Esophagus squamous epithelium (tissue), 4 donors: Measurements from ENCODE around the gene ADCY7.
A peak's percentile ranks its signal among the peaks of the same experiment; 100 is the strongest.

Source experiments
- POLR2A ChIP-seq, 4 donors: fragments of 450-650 bp; IDR thresholded peaks; one replicate each; pipeline ENCODE4 v1.6.1; 2017; ENCODE audit warnings: antibody characterized with exemption in 4 of 4, mild to moderate bottlenecking in 4 of 4, moderate library complexity in 3 of 4
- TF ChIP-seq, protein P1 (sequence below), 6 experiments: fragments of 450-650 bp in 4 of 6; fragments of 200-600 bp in 2 of 6; sonication (generic) in 2 of 6; IDR thresholded peaks; one replicate each; pipeline ENCODE4 v1.5.1; 2016 to 2019; ENCODE audit warnings: antibody characterized with exemption in 6 of 6, mild to moderate bottlenecking in 4 of 6, moderate library complexity in 4 of 6

DNA sequence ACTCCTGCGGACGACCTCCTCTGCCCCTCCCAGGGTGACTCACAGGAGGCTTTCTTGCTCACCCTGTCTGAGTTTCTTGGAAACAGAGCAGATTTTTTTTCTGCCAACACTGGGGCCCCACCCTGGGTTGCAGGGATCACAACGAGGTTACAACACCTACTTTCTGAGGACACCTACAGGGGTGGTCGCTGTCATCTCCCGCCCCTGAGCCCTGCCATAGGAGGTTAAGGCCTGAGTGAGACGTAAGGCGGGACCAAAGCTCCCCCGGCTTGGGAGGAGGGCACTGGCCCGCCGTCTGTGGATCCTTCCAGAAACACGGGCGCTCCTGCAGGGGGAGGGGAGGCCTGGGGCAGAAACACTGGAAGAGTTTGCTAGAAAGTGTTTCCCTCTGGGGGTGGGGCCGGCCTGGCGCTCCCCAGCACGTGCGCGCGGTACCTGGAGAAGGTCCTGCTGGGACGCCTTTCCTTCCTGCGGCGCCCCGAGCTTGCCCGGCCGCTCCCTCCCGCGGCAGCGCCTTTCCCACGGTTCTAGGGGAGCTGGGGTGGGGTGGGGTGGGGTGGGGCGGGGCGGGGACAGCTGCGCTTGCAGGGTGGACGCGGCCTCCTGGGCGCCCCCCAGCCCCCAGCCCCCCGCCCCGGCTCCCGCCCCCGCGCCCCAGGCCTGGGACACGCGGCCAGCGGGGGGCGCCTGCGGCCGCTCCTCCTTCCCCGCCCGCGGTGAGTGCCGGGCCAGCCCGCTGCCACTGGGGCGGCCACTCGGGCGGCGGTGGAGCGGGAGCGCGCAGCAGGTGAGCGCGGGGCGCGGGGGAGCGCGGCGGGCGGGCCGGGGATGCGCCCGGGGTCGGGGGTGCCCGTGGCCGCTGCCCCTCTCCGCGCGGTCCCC is 20.7 kb upstream of the ADCY7 start:
- no peak for TF ChIP-seq POLR2A (IDR thresholded peaks at IDR 0.05)
- TF ChIP-seq, protein P1, sequence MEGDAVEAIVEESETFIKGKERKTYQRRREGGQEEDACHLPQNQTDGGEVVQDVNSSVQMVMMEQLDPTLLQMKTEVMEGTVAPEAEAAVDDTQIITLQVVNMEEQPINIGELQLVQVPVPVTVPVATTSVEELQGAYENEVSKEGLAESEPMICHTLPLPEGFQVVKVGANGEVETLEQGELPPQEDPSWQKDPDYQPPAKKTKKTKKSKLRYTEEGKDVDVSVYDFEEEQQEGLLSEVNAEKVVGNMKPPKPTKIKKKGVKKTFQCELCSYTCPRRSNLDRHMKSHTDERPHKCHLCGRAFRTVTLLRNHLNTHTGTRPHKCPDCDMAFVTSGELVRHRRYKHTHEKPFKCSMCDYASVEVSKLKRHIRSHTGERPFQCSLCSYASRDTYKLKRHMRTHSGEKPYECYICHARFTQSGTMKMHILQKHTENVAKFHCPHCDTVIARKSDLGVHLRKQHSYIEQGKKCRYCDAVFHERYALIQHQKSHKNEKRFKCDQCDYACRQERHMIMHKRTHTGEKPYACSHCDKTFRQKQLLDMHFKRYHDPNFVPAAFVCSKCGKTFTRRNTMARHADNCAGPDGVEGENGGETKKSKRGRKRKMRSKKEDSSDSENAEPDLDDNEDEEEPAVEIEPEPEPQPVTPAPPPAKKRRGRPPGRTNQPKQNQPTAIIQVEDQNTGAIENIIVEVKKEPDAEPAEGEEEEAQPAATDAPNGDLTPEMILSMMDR (IDR thresholded peaks at IDR 0.05), result peak in 4 of 6 experiments; percentile 5 to 13 (median 8)
